Left renal cortex interstitium (tissue), 4 donors: ENCODE data around the gene MYO1B. TPM values are rescaled to one million over a fixed set of nuclear protein-coding genes. Genes with fewer than 3 reads are reported as not detected.
A peak's percentile ranks its signal among the peaks of the same experiment; 100 is the strongest.

Experiments
- DNase-seq, 4 donors: peaks; one replicate each; pipeline ENCODE4 v3.0.0-alpha.2; 2013; ENCODE audit warnings: low read depth in 4 of 4, low spot score in 2 of 4, missing footprints in 1 of 4
- polyA plus RNA-seq, 4 donors: library from polyadenylated mRNA; unstranded; fragments of 120-200 nt; gene quantifications; one replicate each; pipeline ENCODE4 v1.2.1, GENCODE V29; 2013; ENCODE audit not compliant: insufficient read length in 4 of 4

The MYO1B gene
- polyA plus RNA-seq = 100 to 1,000 TPM in 3 of 4 donors, 10 to 100 TPM in 1; 94.8 to 116 (median 112) TPM

DNA sequence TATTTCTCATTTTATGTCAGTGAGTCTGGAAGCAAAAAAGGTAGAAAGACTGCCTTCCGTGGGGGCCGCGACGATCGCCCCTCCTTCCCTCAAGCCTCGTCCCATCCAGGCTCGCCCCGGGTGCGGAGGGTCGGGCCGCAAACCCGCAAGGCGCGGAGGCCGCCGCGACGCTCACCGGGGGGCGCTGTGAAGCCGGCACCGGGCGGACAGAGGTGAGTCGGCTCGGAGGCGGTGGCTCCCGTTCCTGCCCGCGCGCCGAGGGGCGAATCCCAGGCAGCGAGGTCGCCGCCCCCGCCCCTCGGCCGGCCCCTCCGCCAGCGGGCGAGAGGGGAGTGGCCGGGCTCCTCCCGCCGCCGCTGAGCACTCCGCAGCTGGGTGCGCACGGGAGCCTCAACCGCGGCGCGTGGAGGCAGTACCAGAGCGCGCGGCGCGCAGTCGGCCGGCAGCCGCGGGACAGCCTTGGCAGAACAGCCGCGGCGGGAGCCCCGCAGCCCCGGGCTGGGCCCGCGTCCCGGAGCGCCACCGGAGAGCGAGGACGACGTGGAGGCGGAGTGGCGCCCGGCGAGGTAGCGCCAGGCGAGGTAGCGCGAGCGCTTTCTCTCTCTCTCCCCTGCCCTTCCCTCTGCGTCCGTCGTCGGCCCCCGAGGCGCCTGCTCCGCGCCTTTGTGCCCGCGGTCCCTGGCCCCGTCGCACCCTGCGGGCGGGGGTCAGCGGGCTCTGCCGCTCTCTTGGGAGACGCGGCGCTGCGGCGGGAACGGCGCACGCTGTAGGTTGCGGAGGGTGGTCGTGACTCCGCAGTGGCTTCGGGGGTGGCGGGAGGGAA, at the start of gene MYO1B:
Gene MYO1B (plus strand): TSS at position 359 of the 823 bp plus-strand sequence. CDS start 31,492 bp downstream, outside the sequence.
- peak in 1 of 4 donors; percentile 36 for DNase-seq

GRCh38 chr2:191197096-191197495, 48.1 kb upstream of the MYO1B start:
- DNase-seq = no peak

- DNase-seq = no peak
These were observed 46.9 kb upstream of the MYO1B start for GRCh38 chr2:191198271-191198670.

GRCh38 chr2:191199929-191200512, 45.2 kb upstream of the MYO1B start:
- DNase-seq = no peak

- no peak for DNase-seq
These were observed 44.3 kb upstream of the MYO1B start for GRCh38 chr2:191200910-191201309.

DNA sequence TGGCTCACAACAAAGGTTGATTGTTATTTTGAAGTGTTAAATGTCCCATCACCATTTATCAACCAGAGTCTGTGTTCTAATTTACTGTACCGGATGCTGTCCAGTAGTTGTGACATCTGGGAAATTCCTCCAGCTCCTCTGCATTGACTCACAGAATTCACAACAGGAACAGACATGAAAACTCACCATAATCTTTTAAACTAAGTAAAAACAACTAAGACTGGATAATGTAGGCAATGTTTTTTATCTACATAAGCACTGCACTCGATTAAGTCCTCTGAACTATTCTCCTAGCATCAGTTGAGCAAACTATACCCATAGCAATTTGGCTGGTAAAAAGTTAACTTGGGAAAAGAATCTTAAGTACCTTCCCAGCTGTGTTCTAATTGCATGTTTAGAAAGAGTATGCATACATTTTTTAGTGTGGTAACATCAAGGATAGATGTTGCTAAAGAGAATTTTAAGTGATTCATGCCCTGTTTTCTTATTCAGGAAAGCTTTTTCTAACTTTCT, 42.9 kb upstream of the MYO1B start:
- DNase-seq = no peak

DNA sequence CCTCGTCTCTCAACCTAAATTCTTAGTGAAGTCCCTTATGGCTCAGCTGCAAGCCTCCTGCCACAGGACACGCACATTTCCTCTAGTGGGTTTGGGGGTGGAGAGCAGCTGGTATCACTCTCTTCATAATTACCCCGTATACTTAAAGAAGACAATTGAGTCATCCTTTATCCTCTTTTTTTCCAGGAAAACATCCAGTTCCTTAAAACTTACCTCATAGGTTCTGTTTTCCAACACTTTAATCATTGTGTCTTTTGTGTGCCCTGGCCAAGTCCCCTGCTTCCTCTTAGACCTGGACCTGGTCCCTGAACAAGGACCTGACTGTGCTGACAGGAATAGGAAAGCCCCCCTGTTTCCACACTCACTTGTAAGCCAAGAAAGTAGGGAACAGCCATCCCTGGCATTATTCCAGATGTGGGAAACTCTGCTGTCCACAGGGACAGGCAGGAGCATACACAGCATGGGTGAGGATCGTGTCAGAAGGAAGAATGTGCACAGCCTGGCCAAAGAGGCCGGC, 42.3 kb upstream of the MYO1B start:
- DNase-seq = no peak

GRCh38 chr2:191204433-191204832, 40.8 kb upstream of the MYO1B start:
- no peak for DNase-seq

- DNase-seq = no peak
These were observed 38.4 kb upstream of the MYO1B start for GRCh38 chr2:191206613-191207471.

DNA sequence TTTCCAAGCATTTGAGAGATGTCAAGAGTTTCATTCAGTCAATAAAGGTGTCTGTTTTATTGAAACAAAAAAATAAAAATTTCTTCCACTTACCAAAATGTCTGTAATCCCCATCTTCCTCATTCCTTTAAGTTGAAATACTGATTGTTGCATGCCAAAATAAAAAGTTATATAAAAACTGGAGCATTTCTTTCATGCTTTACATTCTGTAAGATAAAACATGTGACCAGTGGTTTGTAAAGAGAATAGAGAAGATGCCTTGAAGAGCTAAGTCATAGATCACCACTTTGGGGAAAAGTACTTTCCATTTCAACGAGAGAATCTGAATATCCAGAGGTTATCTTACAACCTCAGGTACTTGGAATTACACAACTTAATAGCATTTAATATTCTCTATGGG, 35.9 kb upstream of the MYO1B start:
- DNase-seq = no peak

DNA sequence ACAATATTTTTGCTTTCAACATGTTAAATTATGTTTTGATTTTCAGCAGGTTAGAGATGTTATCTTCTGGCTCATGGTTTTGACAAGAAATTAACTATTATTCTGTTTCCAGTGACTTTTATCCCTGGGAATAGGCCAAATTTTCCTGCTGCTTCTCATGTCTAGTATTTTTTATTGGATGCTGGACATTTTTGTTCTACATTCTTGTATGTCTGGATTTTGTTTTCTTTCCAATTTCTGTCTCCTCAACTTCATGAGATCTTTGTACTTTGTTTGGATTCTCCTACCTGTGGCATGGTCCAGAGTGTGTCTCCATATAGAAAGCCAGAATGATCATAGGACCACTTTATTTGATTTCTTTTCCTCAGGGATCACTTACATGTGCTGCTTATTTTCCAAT, 33.1 kb upstream of the MYO1B start:
- no peak for DNase-seq

GRCh38 chr2:191213333-191213732, 31.9 kb upstream of the MYO1B start:
- no peak for DNase-seq

DNA sequence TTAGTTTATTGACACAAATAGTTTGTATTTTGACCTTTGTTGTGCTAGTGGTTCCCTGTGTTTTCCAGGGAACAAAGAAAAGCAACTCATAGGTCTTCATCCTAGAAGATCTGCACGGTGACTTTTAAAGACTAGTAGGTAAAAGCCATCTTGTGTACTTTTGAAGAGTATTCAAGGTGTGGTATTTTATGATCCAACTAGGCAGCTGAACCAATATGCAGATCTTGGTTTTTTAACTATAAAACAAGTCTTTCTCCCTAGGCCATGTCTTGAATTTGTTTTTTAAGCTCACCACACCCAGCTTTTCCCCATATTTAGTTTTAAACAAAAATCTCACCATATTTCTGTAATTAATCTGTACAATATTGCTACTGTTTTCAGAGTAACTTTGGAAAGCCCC, 30.0 kb upstream of the MYO1B start:
- DNase-seq = no peak

GRCh38 chr2:191215666-191216065, 29.5 kb upstream of the MYO1B start:
- no peak for DNase-seq

- DNase-seq = no peak
These were observed 27.6 kb upstream of the MYO1B start for GRCh38 chr2:191217580-191217979.

DNA sequence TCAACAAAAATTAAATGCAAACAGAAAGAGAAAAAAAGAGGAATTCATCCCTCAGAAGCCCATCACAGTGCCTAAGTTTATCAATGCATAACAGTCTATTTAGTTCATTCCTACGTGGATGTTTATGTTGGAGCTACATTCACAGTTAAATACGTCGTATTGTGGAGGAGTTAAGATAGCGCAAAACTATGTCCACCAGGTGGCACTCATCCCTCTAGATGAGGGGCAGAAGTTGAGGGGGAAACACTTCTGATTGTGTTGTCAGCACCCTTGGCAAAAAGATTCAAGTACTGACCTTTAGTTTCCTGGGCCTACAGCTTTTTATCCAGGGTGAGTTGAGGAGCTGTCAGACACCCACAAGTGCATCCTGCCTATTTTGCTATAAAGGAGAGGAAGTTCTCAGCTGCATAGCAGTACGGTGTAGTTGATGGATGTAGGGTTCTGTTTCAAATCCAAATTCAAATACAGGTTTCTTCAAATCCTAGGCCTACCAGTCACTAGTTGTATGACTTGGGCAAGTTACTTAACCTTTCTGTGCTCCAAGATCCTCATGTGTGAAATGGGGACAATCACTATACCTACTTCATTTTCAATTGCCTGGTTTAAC, 26.8 kb upstream of the MYO1B start:
- DNase-seq = peak; percentile 34 to 68 (median 42)

DNA sequence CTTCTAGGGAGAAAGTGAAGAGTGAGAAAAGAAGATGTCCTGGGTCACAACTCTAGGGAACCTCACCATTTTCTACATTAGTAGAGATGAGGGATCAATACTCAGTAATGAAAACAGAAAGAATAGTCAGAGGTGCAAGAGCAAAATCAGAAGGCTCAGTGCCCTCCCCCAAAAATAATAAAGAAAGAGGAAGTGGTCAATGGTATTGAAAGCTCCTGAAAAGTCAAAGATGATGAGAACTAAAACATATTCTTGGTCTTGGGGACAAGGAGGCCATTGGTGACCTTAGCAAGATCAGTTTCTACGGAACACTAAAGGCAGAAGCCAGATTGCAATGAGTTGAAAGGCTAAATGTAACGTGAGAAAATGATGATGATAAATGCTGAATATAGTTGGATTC, 24.5 kb upstream of the MYO1B start:
- no peak for DNase-seq

- DNase-seq = no peak
These were observed 23.5 kb upstream of the MYO1B start for GRCh38 chr2:191221666-191222065.

DNA sequence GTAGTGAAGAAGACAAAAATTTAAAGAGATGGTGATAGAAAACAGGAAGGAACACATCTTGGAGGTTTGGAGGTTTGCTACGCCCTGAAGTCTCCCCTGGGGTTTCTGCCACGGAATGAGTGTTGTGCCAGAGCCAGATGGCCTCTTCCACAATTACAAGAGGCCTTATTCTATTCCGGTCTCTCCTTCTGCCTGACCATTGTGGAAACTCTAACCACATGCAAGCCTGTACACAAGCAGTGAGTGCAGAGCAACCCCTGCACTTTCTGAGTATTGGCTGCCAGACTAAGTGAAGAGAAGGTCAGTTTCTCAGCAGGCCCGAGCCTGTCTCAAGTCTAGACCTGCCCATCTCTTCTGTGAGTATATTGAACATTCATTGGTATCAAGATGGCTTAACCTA, 22.7 kb upstream of the MYO1B start:
- DNase-seq = no peak

DNA sequence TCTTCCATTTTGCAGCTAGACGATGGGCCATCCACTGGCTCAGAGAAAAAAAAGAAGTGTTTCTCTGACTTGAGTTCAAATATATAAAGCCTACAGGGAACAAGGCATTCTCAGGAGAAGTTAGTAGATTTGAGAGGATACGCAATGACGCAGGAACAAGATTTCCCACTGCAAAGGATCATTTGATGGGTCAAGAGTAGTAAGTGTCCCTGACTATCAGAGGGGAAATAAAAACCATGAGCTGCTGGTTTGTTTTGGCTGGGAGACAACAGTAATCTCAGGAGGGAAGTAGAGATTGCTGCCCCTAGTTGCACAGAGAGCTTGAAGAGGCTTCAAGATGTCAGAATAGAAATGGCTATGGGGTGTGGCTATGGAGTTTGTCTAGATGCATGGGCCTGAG, 22.3 kb upstream of the MYO1B start:
- DNase-seq = no peak
